Activated CD8-positive, alpha-beta memory T cell treated with anti-CD3 and anti-CD28 coated beads, Interleukin-2, amount 50 U/mL, for 4 hours (primary cell): Measurements from ENCODE around the gene CCNY.

Source experiments
- DNase-seq: peaks from one replicate; pipeline ENCODE4 v3.0.0-alpha.2; 2020

CCNY gene

GRCh38 chr10:35567951-35568350 is 231.6 kb downstream of the CCNY start:
- no peak for DNase-seq

- DNase-seq: no peak
Measured at GRCh38 chr10:35568483-35569015, 232.2 kb downstream of the CCNY start.

- no peak for DNase-seq
Measured at GRCh38 chr10:35569111-35569707, 232.9 kb downstream of the CCNY start.

- DNase-seq: no peak
Measured at GRCh38 chr10:35569836-35570235, 233.5 kb downstream of the CCNY start.

- DNase-seq: no peak
Measured at GRCh38 chr10:35570397-35570796, 234.1 kb downstream of the CCNY start.

GRCh38 chr10:35572583-35572982 is 236.3 kb downstream of the CCNY start:
- no peak for DNase-seq

- no peak for DNase-seq
Measured at GRCh38 chr10:35573796-35574195, 237.5 kb downstream of the CCNY start.

- DNase-seq: no peak
Measured at GRCh38 chr10:35574924-35575352, 238.6 kb downstream of the CCNY start.

- no peak for DNase-seq
Measured at GRCh38 chr10:35575640-35576039, 239.3 kb downstream of the CCNY start.

GRCh38 chr10:35576730-35577129 is 240.4 kb downstream of the CCNY start:
- DNase-seq: no peak

- DNase-seq: no peak
Measured at GRCh38 chr10:35577926-35578617, 241.8 kb downstream of the CCNY start.

- DNase-seq: no peak
Measured at GRCh38 chr10:35578618-35578956, 242.3 kb downstream of the CCNY start.

- DNase-seq: no peak
Measured at GRCh38 chr10:35579116-35579515, 242.8 kb downstream of the CCNY start.

GRCh38 chr10:35579726-35580422 is 243.6 kb downstream of the CCNY start:
- DNase-seq: no peak

GRCh38 chr10:35580423-35580770 is 244.1 kb downstream of the CCNY start:
- DNase-seq: no peak

GRCh38 chr10:35581655-35582054 is 245.3 kb downstream of the CCNY start:
- no peak for DNase-seq

- DNase-seq: no peak
Measured at GRCh38 chr10:35584946-35585345, 248.6 kb downstream of the CCNY start.

GRCh38 chr10:35585356-35585755 is 249.0 kb downstream of the CCNY start:
- no peak for DNase-seq

GRCh38 chr10:35585903-35586535 is 249.7 kb downstream of the CCNY start:
- DNase-seq: no peak

GRCh38 chr10:35588836-35589235 is 252.5 kb downstream of the CCNY start:
- no peak for DNase-seq

- DNase-seq: no peak
Measured at GRCh38 chr10:35592441-35592840, 256.1 kb downstream of the CCNY start.

- DNase-seq: no peak
Measured at GRCh38 chr10:35594115-35595079, 258.1 kb downstream of the CCNY start.
